MCF 10A (cell line): ENCODE results near the gene DDX3X. TPM values are rescaled to one million over a fixed set of nuclear protein-coding genes. Genes with fewer than 3 reads are reported as not detected.
A peak's percentile ranks its signal among the peaks of the same experiment; 100 is the strongest.

Source experiments
- BruUV-seq: library from RNA; stranded (reverse); fragments of 400-500 nt; replicated peaks from 2 replicates; lab custom pipeline; 2021; lab: Mats Ljungman, UMichigan
- CTCF ChIA-PET: fragments of 300-600 bp; sonication (Branson Sonifier 250); formaldehyde crosslinking; extraction: SDS; loops from one replicate; lab custom pipeline; 2021; ENCODE audit warnings: antibody characterized with exemption, inconsistent platforms; lab: Yijun Ruan, JAX
- POLR2A ChIA-PET: fragments of 300-600, 350-650 bp; sonication (Branson Sonifier 250); formaldehyde crosslinking; extraction: SDS; loops from one replicate; lab custom pipeline; 2020; ENCODE audit warnings: antibody characterized with exemption, inconsistent platforms; lab: Yijun Ruan, JAX
- DNase-seq: peaks from one replicate; pipeline ENCODE4 v3.0.0-alpha.2; 2018; ENCODE audit not compliant: unreplicated experiment
- H3K27ac Mint-ChIP-seq: one replicate; pipeline ENCODE4 v1.8.0; 2022; ENCODE audit warnings: mild to moderate bottlenecking, low read depth, mixed read lengths; ENCODE audit not compliant: unreplicated experiment
- H3K27me3 Mint-ChIP-seq: one replicate; pipeline ENCODE4 v1.8.0; 2022; ENCODE audit warnings: mixed read lengths; ENCODE audit not compliant: insufficient read depth, unreplicated experiment
- H3K36me3 Mint-ChIP-seq: one replicate; pipeline ENCODE4 v1.8.0; 2022; ENCODE audit warnings: mild to moderate bottlenecking, moderate library complexity, mixed read lengths; ENCODE audit not compliant: insufficient read depth, unreplicated experiment
- H3K4me1 Mint-ChIP-seq: one replicate; pipeline ENCODE4 v1.8.0; 2022; ENCODE audit warnings: mixed read lengths; ENCODE audit not compliant: insufficient read depth, unreplicated experiment
- H3K4me3 Mint-ChIP-seq: one replicate; pipeline ENCODE4 v1.8.0; 2022; ENCODE audit warnings: mild to moderate bottlenecking, moderate library complexity, mixed read lengths; ENCODE audit not compliant: unreplicated experiment
- H3K9me3 Mint-ChIP-seq: one replicate; pipeline ENCODE4 v1.8.0; 2022; ENCODE audit warnings: mixed read lengths; ENCODE audit not compliant: unreplicated experiment
- CTCF ChIP-seq: fragments of 200-600 bp; IDR thresholded peaks from one replicate; pipeline ENCODE4 v1.8.0; 2022; ENCODE audit warnings: antibody characterized with exemption, mild to moderate bottlenecking; ENCODE audit not compliant: unreplicated experiment
- intact Hi-C: fragments of 100-400 bp; cut with micrococcal nuclease; formaldehyde crosslinking; loops from 2 replicates; pipeline ENCODE4 v1.14.1; 2022
- total RNA-seq: library from RNA; stranded (reverse); gene quantifications from 2 replicates; pipeline ENCODE4 v1.2.3, GENCODE V29; 2022

Gene DDX3X
- total RNA-seq, 1 experiment from 2014 or later, result 290 TPM

- Mint-ChIP-seq H3K36me3 (no peaks in the 10 kb centered on the region), H3K27ac (no peak overlapping the region), H3K4me3 (no peak overlapping the region), H3K4me1 (no peaks in the 10 kb centered on the region), H3K27me3 (peaks cover 33% of the 10 kb centered on the region), H3K9me3 (peaks cover 6% of the 10 kb centered on the region)
- BruUV-seq, result no TSS peak
- POLR2A ChIA-PET, result no interaction called here
- no peak for TF ChIP-seq CTCF
- CTCF ChIA-PET, result no interaction called here
- intact Hi-C loops, result no loop called here
- no peak for DNase-seq
Measured at GRCh38 chrX:41291309-41291708, 42.7 kb upstream of the DDX3X start.

- intact Hi-C loops, result no loop called here
- no TSS peak for BruUV-seq
- H3K9me3 Mint-ChIP-seq, result peaks cover 6% of the 10 kb centered on the region
- no peak overlapping the region for H3K4me3 Mint-ChIP-seq
- H3K27ac Mint-ChIP-seq, result no peak overlapping the region
- no peaks in the 10 kb centered on the region for H3K4me1 Mint-ChIP-seq
- no peak for TF ChIP-seq CTCF
- POLR2A ChIA-PET, result no interaction called here
- H3K36me3 Mint-ChIP-seq, result no peaks in the 10 kb centered on the region
- peak; percentile 33 for DNase-seq
- peaks cover 40% of the 10 kb centered on the region for H3K27me3 Mint-ChIP-seq
- CTCF ChIA-PET, result interaction anchor here (0.6 kb wide), 1 partner anchor 46 kb away, joined by 3 read pairs; no protein-coding TSS in a partner anchor
Measured at GRCh38 chrX:41293269-41293668, 40.7 kb upstream of the DDX3X start.

- Mint-ChIP-seq H3K36me3 (no peaks in the 10 kb centered on the region), H3K4me3 (no peak overlapping the region), H3K9me3 (no peaks in the 10 kb centered on the region), H3K27me3 (peaks cover 30% of the 10 kb centered on the region), H3K27ac (no peak overlapping the region), H3K4me1 (peaks cover 13% of the 10 kb centered on the region)
- ChIA-PET CTCF (interaction anchor here (0.6 kb wide), 1 partner anchor 458 kb away, joined by 3 read pairs; no protein-coding TSS in a partner anchor), POLR2A (interaction anchor here (1.2 kb wide), 1 partner anchor 33 kb away, joined by 3 read pairs; the partner anchor contains the start of gene DDX3X)
- intact Hi-C loops, result no loop called here
- TF ChIP-seq CTCF, result no peak
- peak; percentile 29 for DNase-seq
- BruUV-seq, result no TSS peak
Measured at GRCh38 chrX:41300758-41301437, 33.1 kb upstream of the DDX3X start.

GRCh38 chrX:41301438-41301824 is 32.5 kb upstream of the DDX3X start:
- no peak overlapping the region for H3K27ac Mint-ChIP-seq
- no peaks in the 10 kb centered on the region for H3K9me3 Mint-ChIP-seq
- BruUV-seq, result no TSS peak
- peaks cover 13% of the 10 kb centered on the region for H3K4me1 Mint-ChIP-seq
- peaks cover 30% of the 10 kb centered on the region for H3K27me3 Mint-ChIP-seq
- ChIA-PET POLR2A (interaction anchor here (1.2 kb wide), 1 partner anchor 32 kb away, joined by 3 read pairs; the partner anchor contains the start of gene DDX3X), CTCF (interaction anchor here (0.6 kb wide), 2 partner anchors 458 kb away, joined by 3 to 4 read pairs; no protein-coding TSS in a partner anchor)
- H3K4me3 Mint-ChIP-seq, result no peak overlapping the region
- TF ChIP-seq CTCF, result no peak
- intact Hi-C loops, result no loop called here
- DNase-seq, result no peak
- no peaks in the 10 kb centered on the region for H3K36me3 Mint-ChIP-seq
